OCI-M2 (cell line): ENCODE measurements around the gene ANO1.

Experiments used
- DNase-seq: peaks from one replicate; lab custom pipeline; 2025; ENCODE audit not compliant: unreplicated experiment; lab: John Stamatoyannopoulos, UW

Gene ANO1

DNA sequence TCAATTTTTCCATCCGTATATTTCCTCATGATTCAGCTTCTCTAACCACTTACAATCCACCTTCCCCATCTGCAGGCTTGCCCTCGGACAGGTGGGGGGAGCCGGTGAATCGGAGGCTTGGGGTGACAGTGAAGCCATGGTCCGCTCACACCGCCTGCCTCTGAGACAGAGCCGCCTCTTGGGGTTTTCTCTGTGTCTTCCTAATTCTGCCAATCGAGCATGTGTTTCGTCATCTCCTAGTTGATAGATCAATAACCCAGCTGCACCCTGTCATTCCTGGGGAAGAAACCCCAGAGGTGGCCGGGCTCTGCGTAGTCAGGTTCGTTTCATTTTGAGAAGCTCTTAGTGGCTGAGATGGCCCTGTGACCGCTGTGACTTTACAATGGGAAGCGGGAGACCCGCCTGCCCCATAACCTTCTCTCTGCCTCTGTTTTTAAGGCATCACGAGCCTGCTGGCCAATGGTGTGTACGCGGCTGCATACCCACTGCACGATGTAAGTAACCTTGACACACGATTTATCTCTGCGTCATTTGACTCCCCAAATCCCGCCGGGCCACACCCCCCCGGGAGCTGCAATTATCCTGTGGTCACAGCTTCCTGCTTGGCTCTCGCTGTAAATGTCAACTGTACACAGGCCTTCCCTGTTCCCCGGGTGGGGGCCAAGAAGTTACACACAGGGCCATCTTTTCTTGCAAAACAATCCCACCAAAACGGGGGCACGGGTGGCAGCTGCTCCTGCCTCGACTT lies 33.3 kb downstream of the ANO1 start:
- DNase-seq = no peak

DNA sequence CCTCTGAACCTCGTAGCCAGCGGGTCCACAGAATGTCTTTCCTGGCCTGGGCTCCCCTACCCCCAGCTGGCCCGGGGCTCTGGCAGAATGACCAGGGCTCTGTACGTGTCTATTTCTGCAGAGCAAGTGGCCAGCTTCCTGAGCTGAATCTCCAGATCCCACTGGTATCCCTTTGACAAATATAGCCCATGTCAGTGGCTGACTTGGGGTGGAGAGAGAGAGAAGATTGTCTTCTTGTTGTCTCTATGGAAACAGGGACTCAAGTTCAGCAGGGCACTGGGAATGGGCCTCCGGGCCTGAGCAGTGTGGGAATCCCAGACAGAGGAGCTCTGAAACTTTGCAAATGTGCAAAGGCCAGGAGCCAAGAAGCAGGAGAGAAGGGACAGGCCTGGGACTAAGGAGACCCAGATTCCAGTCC lies 33.9 kb downstream of the ANO1 start:
- no peak for DNase-seq

DNA sequence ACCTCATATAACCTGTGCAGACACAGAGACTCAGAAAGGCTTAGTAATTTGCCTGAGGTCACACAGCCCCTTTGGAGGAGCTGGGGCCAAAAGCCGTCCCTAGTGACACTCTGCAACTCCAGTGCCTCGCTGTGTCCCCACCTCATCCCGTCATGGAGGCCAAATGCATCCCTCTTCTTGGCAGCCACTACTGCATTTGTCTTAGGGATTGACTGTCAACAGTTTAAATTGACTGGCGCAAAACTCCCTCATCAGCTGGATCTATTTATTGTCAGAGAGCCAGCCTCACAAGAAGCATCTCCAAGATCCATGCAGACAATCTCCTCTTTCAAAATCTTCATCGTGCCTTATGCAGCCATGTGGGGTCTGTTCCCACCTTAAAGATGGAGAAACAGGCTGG lies 35.7 kb downstream of the ANO1 start:
- DNase-seq = no peak

DNA sequence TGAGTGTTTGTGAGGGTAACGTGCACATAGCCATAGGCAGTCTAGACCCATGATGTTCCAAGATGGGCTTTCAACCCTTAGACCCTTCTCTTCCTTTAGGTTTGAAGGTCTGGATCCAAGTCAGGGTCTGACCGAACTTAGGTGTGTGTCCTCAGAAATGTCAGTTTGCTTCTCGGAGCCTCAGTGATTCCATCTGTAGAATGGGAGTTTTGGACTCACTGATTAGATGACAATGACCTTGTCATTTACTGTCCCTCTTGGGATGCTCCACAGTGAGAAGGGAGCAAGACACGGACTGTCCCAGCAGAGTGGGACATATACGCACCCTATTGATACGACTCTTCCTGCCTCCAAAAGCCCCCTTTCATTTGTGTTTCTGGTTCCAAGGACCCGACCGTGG lies 37.7 kb downstream of the ANO1 start:
- DNase-seq = no peak

DNA sequence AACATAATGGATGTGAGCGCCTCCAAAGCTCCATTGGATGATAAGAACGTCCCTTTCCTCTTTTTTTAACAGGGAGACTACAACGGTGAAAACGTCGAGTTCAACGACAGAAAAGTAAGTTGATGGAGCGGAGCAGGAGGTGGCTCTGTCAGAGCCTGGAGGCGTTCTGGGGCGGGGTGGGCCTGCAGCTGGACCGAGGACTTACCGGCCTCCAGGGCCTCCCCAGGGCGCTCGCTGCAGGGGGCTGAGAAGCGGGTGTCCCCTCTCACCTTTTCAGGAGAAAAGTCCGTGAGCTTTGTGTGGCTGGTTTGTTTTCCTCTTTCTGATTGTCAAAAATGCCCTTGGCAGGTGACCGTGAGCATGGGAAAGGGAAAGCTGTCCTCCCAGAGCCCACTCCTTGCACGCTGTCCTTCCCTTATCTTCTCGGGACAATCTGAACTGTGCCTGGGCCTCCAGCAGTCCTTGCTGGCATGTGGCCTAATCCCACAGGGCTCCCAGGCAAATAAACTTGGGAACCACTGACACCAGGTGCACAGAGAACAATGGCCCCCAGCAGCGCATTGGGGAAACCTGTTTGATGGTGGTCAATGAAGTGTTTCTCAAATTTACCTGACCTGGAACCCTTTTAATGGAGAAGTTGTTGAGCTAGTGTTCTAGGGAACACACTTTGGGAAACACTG lies 38.4 kb downstream of the ANO1 start:
- no peak for DNase-seq

DNA sequence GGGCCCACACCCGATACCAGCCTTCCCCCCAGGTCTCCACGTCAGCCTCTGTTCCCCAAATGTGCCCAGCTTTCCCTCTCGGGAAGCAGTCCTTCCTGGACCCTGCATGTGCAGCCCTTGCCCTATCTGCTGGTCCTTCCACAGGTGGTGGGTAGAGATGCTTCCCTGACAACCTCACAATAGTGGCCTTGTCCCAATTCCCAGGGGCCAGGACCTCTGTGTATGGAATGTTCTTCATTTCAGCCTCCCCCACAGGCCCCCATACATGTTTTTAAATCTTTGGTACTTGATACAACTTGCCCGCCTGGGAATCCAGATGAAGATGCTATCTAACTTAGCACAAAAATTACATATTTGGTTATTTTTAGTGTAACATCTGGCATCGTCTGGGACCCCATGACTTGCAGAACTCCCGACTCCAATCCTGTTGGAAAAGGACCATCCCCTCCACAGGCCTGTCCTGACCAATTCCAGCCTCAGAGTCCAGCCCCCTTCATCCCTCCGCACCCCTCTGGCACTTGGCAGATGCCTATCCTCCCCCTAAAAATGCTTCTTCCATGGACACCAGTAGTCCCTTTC lies 39.5 kb downstream of the ANO1 start:
- DNase-seq = no peak

DNA sequence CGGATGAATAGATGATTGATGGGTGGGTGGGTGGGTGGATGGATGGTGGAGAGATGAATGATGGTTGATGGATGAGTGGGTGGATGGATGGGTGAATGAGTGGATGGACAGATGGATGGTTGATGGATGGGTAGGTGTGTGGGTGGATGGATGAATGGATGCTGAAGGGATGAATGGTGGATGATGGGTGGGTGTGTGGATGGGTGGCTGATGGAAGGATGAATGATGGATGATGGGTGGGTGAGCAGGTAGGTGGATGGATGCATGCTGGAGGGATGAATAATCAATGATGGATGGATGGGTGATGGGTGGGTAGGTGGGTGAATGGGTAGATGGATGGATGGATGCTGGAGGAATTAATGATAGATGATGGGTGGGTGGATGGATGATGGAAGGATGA lies 40.5 kb downstream of the ANO1 start:
- DNase-seq = no peak

DNA sequence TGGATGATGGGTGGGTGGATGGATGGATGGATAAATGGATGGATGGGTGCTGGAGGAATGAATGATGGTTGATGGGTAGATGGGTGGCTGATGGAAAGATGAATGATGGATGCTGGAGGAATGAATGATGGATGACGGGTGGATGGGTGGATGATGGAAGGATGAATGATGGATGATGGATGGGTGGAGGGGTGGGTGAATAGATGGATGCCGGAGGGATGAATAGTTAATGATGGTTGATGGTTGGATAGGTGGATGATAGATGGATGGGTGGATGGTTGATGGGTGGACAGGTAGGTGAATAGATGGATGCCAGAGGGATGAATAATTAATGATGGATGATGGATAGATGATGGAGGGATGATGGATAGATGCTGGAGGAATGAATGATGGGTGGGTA lies 41.4 kb downstream of the ANO1 start:
- DNase-seq = no peak

DNA sequence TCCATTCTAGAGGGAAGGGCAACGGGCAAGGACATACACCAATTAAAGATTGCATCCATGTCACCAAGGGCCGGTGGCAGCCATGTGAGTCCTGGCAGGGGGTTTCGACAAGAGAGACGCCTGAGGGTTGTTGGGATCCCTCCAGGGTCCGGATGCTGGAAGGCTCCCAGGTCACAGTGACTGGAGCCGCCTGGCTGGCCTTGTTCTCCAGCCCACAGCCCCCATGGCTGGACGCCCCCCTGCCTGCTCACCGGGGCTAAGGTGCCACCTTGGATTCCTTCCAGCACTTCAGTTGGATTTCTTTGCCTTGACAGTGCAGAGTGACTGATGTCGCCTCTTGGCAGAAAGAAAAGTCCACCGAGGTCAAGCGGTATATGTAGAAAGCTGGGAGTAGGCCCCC lies 42.6 kb downstream of the ANO1 start:
- DNase-seq = no peak

DNA sequence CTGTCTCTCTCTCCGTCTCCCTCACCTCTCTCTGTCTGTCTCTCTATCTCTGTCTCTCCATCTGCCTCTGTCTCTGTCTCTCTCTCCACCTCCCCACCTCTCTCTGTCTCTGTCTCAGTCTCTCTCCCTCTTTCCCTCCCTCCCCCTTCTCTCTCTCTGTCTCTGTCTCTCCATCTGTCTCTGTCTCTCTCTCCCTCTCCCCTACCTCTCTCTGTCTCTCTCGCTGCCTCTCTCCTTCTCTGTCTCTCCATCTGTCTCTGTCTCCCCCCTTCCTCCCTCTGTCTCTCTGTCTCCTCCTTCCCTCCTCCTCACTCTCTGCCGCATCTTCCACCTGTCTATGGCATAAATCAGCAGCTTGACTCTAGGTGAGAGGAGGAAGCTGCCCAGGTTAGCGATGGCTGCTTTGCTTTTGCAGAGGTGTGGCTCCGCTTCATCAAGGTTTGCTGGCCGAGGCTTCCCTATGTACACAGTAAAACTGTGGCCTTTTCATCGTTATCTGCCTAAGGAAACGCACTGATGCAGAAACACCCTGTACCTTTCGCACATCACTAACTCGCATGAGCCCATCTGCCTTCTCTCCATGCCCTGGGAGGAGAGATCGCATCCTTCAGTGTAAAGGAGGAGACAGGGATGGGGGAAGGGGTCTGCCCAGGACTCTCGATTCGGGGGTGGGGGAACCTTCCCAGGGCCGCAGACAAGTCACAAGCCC lies 44.5 kb downstream of the ANO1 start:
- DNase-seq = no peak

DNA sequence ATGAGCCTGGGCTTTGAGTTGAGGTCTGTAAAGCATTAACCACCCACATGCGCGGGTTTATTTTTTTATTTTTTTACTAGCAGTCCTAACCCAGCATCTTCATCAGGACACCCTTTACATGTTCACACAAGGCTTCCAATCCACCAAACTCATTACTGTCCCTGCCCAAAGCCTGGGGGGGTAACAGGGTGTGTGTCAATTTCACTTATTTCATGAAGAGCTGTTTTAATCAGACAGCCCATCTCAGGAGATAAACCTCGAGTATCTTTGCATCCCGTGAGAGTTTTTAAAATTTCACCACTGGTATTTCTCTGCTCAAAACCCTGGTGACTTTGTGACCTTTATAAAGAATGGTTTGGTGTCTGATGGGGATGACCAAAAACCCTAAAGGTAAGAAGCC lies 45.6 kb downstream of the ANO1 start:
- DNase-seq = no peak

DNA sequence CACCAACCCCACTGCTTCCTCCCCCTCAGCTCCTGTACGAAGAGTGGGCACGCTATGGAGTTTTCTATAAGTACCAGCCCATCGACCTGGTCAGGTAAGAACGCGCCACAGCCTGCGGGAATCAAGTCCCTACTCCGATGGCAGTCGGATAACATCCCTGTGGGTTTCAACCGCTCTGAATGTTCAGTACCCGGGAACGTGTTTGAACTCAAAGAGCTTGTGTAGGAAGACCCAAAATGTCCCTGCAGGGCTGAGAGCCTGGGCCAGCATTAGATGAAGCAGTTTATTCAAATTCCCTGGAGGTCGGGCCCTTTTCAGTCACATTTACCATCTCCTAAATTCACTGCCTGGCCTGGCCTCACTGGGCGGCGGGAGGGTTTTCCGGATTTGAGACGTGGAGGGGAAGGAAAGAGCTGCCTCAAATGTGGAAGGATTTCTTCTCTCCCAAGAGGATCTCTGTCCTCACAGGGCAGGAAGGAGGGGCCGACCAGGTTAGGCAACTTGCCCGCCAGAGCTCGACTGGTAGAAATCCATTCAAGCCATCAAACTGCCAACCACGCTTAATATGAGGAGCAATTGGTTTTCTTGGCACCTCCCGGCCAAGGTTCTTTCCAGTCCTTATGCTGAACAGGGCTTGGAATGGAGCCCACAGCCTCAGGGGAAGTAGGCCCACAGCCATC lies 46.3 kb downstream of the ANO1 start:
- DNase-seq = no peak

DNA sequence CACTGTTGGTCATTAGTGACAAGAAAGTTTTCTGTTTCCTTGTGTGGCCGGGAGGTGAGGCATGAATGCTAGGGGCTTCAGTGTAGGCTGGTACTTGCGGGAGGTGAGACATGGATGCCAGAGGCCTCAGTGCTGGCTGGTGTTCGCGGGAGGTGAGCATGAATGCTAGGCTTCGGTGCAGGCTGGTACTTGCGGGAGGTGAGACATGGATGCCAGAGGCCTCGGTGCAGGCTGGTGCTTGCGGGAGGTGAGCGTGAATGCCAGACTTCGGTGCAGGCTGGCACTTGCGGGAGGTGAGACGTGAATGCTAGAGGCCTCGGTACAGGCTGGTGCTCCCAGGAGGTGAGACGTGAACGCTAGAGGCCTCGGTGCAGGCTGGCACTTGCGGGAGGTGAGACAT lies 48.4 kb downstream of the ANO1 start:
- no peak for DNase-seq

DNA sequence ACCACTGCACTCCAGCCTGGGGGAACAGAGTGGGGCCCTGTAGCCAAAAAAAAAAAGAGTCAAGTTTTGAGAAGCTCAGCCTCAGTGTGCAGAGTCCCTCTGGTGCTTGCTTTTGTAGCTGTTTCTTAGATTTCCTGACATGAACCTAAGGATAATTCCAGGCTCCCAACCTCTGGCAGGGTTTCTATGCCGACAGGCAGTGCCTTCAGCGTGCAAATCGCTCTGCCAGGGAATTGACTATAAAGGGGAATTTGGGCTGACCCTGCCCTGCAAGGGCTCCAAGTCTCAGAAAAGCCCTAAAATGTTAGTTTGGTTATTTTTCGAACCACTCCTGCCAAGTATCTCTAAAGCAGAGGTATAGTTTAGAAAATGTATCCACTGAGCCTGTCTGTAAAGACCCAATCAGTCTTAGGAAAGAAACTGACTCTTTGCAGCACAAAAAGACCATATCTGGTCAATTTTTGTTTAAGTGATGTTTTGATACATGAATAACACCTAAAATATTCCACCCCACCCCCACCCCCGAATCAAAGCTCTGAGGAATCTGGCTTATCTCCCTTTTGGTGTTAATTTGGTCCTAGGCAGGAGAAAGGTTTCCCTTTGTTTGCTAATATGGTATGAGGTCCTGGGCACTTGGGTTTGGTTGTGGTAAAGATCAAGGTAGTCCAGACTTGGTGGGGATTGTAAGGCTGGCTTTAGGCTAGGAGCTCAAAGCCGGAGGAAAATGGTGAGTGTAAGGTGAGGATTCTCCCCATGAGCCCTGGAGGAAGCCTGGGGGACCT lies 49.7 kb downstream of the ANO1 start:
- no peak for DNase-seq

DNA sequence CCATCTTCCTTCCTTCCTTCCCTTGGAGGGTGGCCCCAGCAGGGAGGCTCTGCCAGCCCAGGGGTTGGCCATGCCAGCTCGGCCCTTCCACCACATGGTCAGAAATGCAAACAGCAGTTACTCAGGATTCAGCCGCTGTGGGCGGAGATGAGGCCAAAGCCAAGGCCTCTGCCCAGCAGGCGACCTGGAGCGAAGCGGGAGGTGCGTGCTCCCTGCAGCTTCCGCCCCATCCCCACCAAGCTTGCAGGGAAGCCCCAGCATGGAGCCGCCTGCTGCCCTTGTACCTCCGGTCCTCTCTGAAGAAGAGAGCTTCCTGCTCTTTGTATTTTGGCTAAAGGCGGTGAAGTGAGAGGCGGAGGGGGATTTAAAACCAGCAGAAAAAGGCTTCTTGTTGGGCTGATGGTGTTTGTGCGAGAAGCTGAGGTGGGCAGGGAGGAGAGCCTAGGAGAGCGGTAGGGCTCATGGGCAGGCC lies 50.4 kb downstream of the ANO1 start:
- DNase-seq = no peak

DNA sequence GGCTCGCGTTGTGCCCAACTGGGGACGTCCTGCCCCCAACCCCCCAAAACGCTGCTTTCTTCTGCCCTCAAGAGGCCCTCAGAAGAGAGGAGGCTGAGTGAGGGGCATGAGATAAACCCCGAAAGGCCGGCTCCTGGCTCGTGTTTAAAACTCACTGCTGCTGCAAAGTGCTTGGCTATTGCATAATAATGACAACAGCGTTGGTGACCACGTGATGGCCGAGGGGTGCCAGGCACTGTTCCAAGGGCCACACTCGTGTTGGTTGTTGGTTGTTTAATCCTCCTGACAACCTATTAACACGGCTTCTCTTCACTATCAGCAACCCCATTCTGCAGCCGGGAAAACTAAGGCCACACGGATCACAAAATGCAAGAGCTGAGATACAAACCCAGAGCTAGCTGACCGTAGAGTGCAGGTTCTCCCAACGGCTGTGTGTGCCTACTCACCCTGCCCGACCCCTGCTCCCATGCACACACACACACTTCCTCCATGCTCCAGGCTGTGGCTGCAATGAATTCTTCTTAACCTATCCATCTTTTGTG lies 51.0 kb downstream of the ANO1 start:
- no peak for DNase-seq

DNA sequence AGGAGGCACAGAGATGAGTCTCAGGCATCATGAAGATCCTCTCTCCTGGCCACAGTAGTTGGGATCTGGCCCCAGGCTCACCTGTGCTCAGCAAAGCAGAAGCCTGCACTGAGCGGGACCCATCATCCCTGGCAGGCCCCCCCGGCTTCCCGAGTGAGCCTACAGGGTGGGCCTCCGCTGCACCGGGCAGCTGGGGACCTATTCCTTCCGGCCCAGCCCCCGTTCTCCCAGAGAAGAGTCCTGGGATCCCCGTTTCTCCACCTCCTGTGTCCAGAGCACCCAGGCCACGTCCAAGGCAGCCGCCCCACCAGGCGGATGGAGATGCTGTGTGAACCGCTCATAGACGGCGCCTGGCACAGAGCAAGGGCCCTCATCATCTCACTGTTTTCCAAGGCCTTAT lies 52.5 kb downstream of the ANO1 start:
- no peak for DNase-seq

DNA sequence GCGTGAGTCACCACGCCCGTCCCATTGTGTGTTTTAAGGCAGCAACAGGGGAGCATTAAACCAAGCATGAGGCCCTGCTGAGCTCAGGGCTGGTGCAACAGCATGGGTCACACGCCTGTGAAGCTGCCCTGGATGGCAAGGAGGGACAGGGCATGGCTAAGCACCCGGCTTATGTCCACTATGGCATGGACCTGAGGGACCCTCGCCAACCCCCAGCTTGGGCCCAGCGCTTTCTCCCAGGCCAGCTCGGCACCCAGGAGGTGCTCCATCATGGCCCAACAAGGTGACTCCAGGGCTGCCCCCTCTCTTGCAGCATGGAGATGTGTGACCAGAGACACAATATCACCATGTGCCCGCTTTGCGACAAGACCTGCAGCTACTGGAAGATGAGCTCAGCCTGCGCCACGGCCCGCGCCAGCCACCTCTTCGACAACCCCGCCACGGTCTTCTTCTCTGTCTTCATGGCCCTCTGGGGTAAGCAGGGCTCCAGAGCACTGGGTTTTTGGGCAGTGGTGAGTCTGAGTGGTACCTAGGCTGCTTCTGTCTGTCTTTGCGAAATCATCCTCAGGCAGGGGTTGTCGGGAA lies 53.6 kb downstream of the ANO1 start:
- DNase-seq = no peak

DNA sequence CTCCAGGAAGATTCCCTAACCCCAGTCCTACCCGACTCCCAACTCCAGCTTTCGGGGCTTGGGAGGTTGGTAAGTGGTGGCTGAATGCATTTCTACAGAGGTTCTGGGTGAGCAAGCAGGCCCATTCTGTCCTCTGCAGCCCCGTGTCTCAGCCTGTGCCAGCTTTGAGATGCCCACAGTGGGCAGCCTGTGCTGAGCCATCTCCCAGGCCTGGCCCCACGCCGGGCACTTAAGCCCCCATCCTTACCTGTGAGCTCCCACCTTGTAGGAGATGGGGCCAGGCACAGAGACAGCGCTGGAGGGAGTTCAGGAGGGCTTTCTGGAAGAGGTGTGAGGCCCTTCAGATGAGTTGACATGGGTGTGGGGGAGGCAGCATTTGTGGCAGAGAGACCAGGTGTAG lies 54.5 kb downstream of the ANO1 start:
- DNase-seq = no peak
